Measurements from ENCODE around the gene RHBG. TPM values are rescaled to one million over a fixed set of nuclear protein-coding genes. Genes with fewer than 3 reads are reported as not detected.

The RHBG gene
- polyA plus RNA-seq, 1 donor = 0.22 TPM

- DNase-seq = no peak
These were observed 59.8 kb downstream of the RHBG start for GRCh38 chr1:156428746-156429288.

- no peak for DNase-seq
These were observed 60.5 kb downstream of the RHBG start for GRCh38 chr1:156429313-156430060.

GRCh38 chr1:156430303-156430702 is 61.3 kb downstream of the RHBG start:
- no peak for DNase-seq

GRCh38 chr1:156430866-156431265 is 61.9 kb downstream of the RHBG start:
- no peak for DNase-seq

GRCh38 chr1:156431366-156431765 is 62.4 kb downstream of the RHBG start:
- no peak for DNase-seq

GRCh38 chr1:156431769-156432668 is 63.0 kb downstream of the RHBG start:
- no peak for DNase-seq

GRCh38 chr1:156432669-156433018 is 63.6 kb downstream of the RHBG start:
- DNase-seq = no peak

- DNase-seq = no peak
These were observed 64.0 kb downstream of the RHBG start for GRCh38 chr1:156433032-156433431.

- DNase-seq = no peak
These were observed 64.6 kb downstream of the RHBG start for GRCh38 chr1:156433602-156434001.

Other genes with a start within 250 kb of the RHBG start
- gene SEMA4A, start 215.6 kb upstream of the RHBG start, polyA plus RNA-seq (ENCODE audit: insufficient read length) = 4.8 TPM
- gene SLC25A44, start 175.1 kb upstream of the RHBG start, polyA plus RNA-seq (ENCODE audit: insufficient read length) = 11.3 TPM
- 42.3 TPM for gene PMF1, start 156.2 kb upstream of the RHBG start, polyA plus RNA-seq (ENCODE audit: insufficient read length)
- gene BGLAP, start 127.0 kb upstream of the RHBG start, polyA plus RNA-seq (ENCODE audit: insufficient read length) = 3.3 TPM
- 5.2 TPM for gene PAQR6, start 121.2 kb upstream of the RHBG start, polyA plus RNA-seq (ENCODE audit: insufficient read length)
- gene SMG5, start 86.4 kb upstream of the RHBG start, polyA plus RNA-seq (ENCODE audit: insufficient read length) = 53.6 TPM
- gene TMEM79, start 84.9 kb upstream of the RHBG start, polyA plus RNA-seq (ENCODE audit: insufficient read length) = 5.0 TPM
- 20.2 TPM for gene GLMP, start 73.5 kb upstream of the RHBG start, polyA plus RNA-seq (ENCODE audit: insufficient read length)
- gene VHLL, start 69.9 kb upstream of the RHBG start, polyA plus RNA-seq (ENCODE audit: insufficient read length) = not detected
- gene CCT3, start 30.9 kb upstream of the RHBG start, polyA plus RNA-seq (ENCODE audit: insufficient read length) = 187 TPM
- 1.0 TPM for gene TSACC, start 30.7 kb upstream of the RHBG start, polyA plus RNA-seq (ENCODE audit: insufficient read length)
- gene MEF2D, start 131.6 kb downstream of the RHBG start, polyA plus RNA-seq (ENCODE audit: insufficient read length) = 102 TPM
- 6.7 TPM for gene IQGAP3, start 203.4 kb downstream of the RHBG start, polyA plus RNA-seq (ENCODE audit: insufficient read length)
- 0.80 TPM for gene TTC24, start 210.5 kb downstream of the RHBG start, polyA plus RNA-seq (ENCODE audit: insufficient read length)
- gene NAXE, start 222.6 kb downstream of the RHBG start, polyA plus RNA-seq (ENCODE audit: insufficient read length) = 26.1 TPM
- 26.3 TPM for gene GPATCH4, start 232.3 kb downstream of the RHBG start, polyA plus RNA-seq (ENCODE audit: insufficient read length)

Data from hindlimb muscle (tissue), 1 donor.